H1 (cell line): ENCODE data around the gene LRRK1. TPM values are rescaled to one million over a fixed set of nuclear protein-coding genes. Genes with fewer than 3 reads are reported as not detected.
A peak's percentile ranks its signal among the peaks of the same experiment; 100 is the strongest.

Experiments
- CHD1 ChIP-seq: IDR thresholded peaks from 2 replicates; pipeline ENCODE4 v1.6.1; 2012; ENCODE audit warnings: low read depth, low read length, improper control_type of control experiment
- CREB1 ChIP-seq: IDR thresholded peaks from 2 replicates; pipeline ENCODE4 v1.6.1; 2012; ENCODE audit warnings: inconsistent platforms
- FOSL1 ChIP-seq: IDR thresholded peaks from 2 replicates; pipeline ENCODE4 v1.6.1; 2011; ENCODE audit warnings: mild to moderate bottlenecking, low read depth, low read length, moderate library complexity; ENCODE audit not compliant: insufficient read depth
- HDAC2 ChIP-seq, 2 experiments: fragments of 300-600 bp in 1 of 2; sonication (generic) in 1 of 2; IDR thresholded peaks; 2 replicates each; pipeline ENCODE4 v1.6.1; 2011 to 2012; ENCODE audit warnings: low read depth in 2 of 2, low read length in 2 of 2, mild to moderate bottlenecking in 2 of 2, moderate library complexity in 2 of 2, borderline replicate concordance in 1 of 2, inconsistent platforms in 1 of 2
- HDAC6 ChIP-seq: IDR thresholded peaks from one replicate; pipeline ENCODE4 v1.7.1; 2012; ENCODE audit warnings: low read depth, mild to moderate bottlenecking, inconsistent platforms, low read length, moderate library complexity
- MAX ChIP-seq: IDR thresholded peaks from 2 replicates; pipeline ENCODE4 v1.6.1; 2012; ENCODE audit warnings: inconsistent platforms
- RFX5 ChIP-seq: IDR thresholded peaks from 2 replicates; pipeline ENCODE4 v1.6.1; 2011; ENCODE audit warnings: low read depth, low read length, improper control_type of control experiment, borderline replicate concordance
- SP4 ChIP-seq: IDR thresholded peaks from 2 replicates; pipeline ENCODE4 v1.6.1; 2012; ENCODE audit warnings: low read length, inconsistent platforms
- SRF ChIP-seq: IDR thresholded peaks from 2 replicates; pipeline ENCODE4 v1.6.1; 2011; ENCODE audit warnings: mild to moderate bottlenecking, low read depth, low read length, moderate library complexity
- TBP ChIP-seq: IDR thresholded peaks from 2 replicates; pipeline ENCODE4 v1.6.1; 2011; ENCODE audit warnings: low read depth, low read length, improper control_type of control experiment
- polyA plus RNA-seq, 7 experiments: library from polyadenylated mRNA; depleted of rRNA in 3 of 7; stranded (reverse) in 5 of 7; unstranded in 2 of 7; fragments of >200 nt in 5 of 7; fragments of 200-250 nt in 2 of 7; gene quantifications; 1 replicate in 5 of 7; 2 replicates in 1 of 7; 4 replicates in 1 of 7; pipeline versions ENCODE4 v1.2.1 to v1.2.3, GENCODE V29; 2011 to 2013; ENCODE audit warnings: missing spikeins in 2 of 7, mixed read lengths in 2 of 7
- total RNA-seq: library from RNA; stranded (reverse); fragmentation: NEBNext Ultra II Directional; extraction: Animal tissue kit (Norgen Biotek cat#: 25700); gene quantifications from 2 replicates; pipeline ENCODE4 v1.2.1, GENCODE V29; 2021
- TF ChIP-seq, protein P1 (sequence below): IDR thresholded peaks from 2 replicates; pipeline ENCODE4 v1.6.1; 2012; ENCODE audit warnings: inconsistent platforms

Gene LRRK1
- total and polyA plus RNA-seq, 2 of the 8 experiments (the other 6 are each of a cell fraction or from before 2014, with no cell fraction given), result 1.2 to 3.6 TPM

DNA sequence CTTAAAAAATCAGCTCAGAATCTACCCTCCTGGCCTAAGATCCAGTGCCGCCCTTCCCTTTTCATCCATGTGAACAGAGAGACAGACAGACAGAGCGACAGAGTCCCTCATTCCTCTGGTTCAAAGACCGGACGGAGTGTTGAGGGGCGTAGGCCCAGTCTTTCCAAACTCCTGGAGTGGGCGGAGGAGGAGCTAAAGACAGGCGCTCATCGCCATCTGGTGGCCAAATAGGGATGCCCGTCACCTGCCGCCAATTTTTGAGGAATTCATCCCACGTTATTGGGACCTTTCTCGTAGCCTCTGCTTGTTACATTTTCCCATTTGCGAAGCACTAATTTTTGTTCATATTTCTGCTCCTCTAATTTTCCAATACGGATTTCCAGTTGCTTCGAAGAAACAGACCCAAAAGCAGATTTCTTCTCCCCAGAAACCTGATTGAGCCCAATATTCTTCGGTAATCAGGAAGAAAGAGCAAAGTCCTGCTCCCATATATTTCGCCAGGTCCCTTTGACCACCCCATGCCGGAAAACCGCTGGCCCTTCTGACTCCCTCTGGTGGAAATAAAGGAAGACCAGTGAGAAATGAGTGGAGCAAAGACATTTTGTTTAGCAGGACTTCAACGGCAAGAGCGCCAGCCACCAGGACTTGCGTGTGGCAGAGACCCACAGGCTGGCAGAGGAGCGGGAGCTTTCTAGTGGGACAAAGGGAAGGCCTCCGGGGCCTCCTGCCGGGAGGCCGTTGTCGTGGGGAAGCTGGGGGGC lies 88.0 kb downstream of the LRRK1 start (continued):
- TF ChIP-seq HDAC2 (IDR thresholded peaks at IDR 0.05; ENCODE audit: borderline replicate concordance in 1 of 2, low read depth in 2 of 2, low read length in 2 of 2), result no peak
- 0 out of 2 replicates have a peak, but pooled peaks have one; percentile 17 for TF ChIP-seq TBP
- no peak for TF ChIP-seq FOSL1
- TF ChIP-seq, protein P1, sequence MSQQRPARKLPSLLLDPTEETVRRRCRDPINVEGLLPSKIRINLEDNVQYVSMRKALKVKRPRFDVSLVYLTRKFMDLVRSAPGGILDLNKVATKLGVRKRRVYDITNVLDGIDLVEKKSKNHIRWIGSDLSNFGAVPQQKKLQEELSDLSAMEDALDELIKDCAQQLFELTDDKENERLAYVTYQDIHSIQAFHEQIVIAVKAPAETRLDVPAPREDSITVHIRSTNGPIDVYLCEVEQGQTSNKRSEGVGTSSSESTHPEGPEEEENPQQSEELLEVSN, result peak; percentile 30; the same call in 1 of the 2 replicates
- TF ChIP-seq CREB1, result peak; percentile 57; the same call in 1 of the 2 replicates
- no peak for TF ChIP-seq SP4
- no peak for TF ChIP-seq HDAC6
- no peak for TF ChIP-seq SRF
- no peak for TF ChIP-seq RFX5
- no peak for TF ChIP-seq CHD1
- TF ChIP-seq MAX, result peak; percentile 54; the same call in 1 of the 2 replicates
